SJCRH30 (cell line): ENCODE results near the gene CYB5R4. TPM values are rescaled to one million over a fixed set of nuclear protein-coding genes. Genes with fewer than 3 reads are reported as not detected.

Experiments used
- DNase-seq, 2 experiments: peaks; one replicate each; pipeline ENCODE4 v3.0.0-alpha.2; 2015 to 2020
- H3K27ac ChIP-seq: fragments of 250-450 bp; sonication (Bioruptor Pico); 2 replicates; pipeline ENCODE4 v1.5.1; 2020; ENCODE audit warnings: mild to moderate bottlenecking, moderate library complexity
- H3K27me3 ChIP-seq: fragments of 250-450 bp; sonication (Bioruptor Pico); 2 replicates; pipeline ENCODE4 v1.5.1; 2020; ENCODE audit warnings: mild to moderate bottlenecking, moderate library complexity
- H3K36me3 ChIP-seq: fragments of 250-450 bp; sonication (Bioruptor Pico); 2 replicates; pipeline ENCODE4 v1.5.1; 2020; ENCODE audit warnings: mild to moderate bottlenecking, moderate library complexity
- H3K4me1 ChIP-seq: fragments of 250-450 bp; sonication (Bioruptor Pico); 2 replicates; pipeline ENCODE4 v1.5.1; 2020; ENCODE audit warnings: mild to moderate bottlenecking, moderate library complexity
- H3K4me3 ChIP-seq: fragments of 250-450 bp; sonication (Bioruptor Pico); 2 replicates; pipeline ENCODE4 v1.5.1; 2020; ENCODE audit warnings: mild to moderate bottlenecking, moderate library complexity
- H3K9me3 ChIP-seq: fragments of 250-450 bp; sonication (Bioruptor Pico); replicated peaks from 2 replicates; pipeline ENCODE4 v1.5.1; 2020; ENCODE audit warnings: mild to moderate bottlenecking, moderate library complexity
- total RNA-seq: library from RNA; depleted of rRNA; stranded (reverse); fragments of >200 nt; shearing (Covaris generic); gene quantifications from 2 replicates; pipeline ENCODE4 v1.2.3, GENCODE V29; 2014

Gene CYB5R4
- total RNA-seq, 1 experiment from 2014 or later, result 18.9 TPM

DNA sequence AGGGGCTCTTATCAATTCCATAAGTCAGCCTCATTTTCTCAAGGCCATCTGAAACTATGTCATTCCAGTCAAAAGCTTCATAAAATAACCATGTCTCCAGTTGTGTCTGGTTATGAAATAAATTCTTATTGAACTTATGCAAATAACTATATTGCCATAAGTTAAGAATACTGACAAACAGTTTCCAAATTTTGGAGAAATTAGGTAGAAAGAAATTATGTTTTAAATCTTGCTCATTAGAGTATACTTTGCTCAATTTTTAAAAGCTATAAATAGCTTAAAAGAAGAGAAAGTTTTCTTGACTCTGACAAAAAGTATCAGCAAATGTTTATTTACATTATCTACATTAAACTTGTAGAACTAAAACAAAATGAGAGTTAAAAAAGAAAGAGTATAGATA is 111.1 kb downstream of the CYB5R4 start:
- Histone ChIP-seq H3K4me1 (no peaks in the 10 kb centered on the region), H3K9me3 (peaks cover 5% of the 10 kb centered on the region; the same call in 1 of the 2 replicates), H3K27ac (no peak overlapping the region), H3K36me3 (no peaks in the 10 kb centered on the region), H3K27me3 (no peaks in the 10 kb centered on the region), H3K4me3 (no peak overlapping the region)
- DNase-seq, result no peak

GRCh38 chr6:83974409-83975050 is 115.0 kb downstream of the CYB5R4 start:
- H3K4me1 ChIP-seq, result no peaks in the 10 kb centered on the region
- no peaks in the 10 kb centered on the region for H3K36me3 ChIP-seq
- H3K27ac ChIP-seq, result no peak overlapping the region
- no peak for DNase-seq
- H3K4me3 ChIP-seq, result no peak overlapping the region
- H3K27me3 ChIP-seq, result no peaks in the 10 kb centered on the region
- H3K9me3 ChIP-seq, result peaks cover 5% of the 10 kb centered on the region; the same call in 1 of the 2 replicates

DNA sequence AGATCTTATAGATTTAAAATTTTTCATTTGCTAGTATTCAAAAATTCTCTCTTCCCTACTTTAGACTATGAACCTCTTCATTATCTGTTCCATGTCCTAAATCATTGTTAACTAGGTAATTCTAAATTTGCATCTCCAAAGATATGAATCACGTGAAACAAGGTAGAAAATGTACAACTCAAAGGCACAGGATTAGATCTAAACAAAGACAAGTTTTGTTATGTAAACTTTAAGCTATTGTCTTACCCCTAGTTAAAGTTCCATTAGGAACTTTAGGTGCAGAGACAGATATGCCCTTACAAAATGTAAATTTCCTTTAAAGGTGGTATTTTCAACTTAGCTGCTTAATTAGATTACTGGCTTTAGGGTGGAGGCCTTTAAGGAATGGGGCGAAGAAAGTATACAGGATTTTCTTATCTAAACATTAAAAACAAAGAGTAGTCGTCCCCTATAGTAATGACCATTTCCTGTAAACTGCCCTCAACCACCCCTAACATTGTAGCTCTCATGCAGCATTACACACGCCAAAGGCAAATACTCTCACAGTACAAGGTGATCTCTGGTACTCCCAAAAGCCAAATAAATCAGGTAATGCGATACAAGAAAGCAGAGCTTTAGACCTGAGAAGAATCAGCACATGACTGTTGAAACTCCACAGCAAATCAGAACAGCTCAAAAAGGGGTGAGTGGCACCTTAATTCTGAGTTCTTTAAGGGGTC is 116.7 kb downstream of the CYB5R4 start:
- Histone ChIP-seq H3K4me3 (no peak overlapping the region), H3K27me3 (no peaks in the 10 kb centered on the region), H3K9me3 (0 out of 2 replicates have a peak, but pooled peaks cover 5% of the 10 kb centered on the region), H3K27ac (no peak overlapping the region), H3K36me3 (no peaks in the 10 kb centered on the region), H3K4me1 (no peaks in the 10 kb centered on the region)
- no peak for DNase-seq

- H3K9me3 ChIP-seq, result 0 out of 2 replicates have a peak, but pooled peaks cover 5% of the 10 kb centered on the region
Observed at GRCh38 chr6:83976871-83977270, 117.4 kb downstream of the CYB5R4 start.

GRCh38 chr6:83978324-83978734 is 118.8 kb downstream of the CYB5R4 start:
- H3K27ac ChIP-seq, result no peak overlapping the region
- H3K27me3 ChIP-seq, result no peaks in the 10 kb centered on the region
- no peaks in the 10 kb centered on the region for H3K4me1 ChIP-seq
- H3K4me3 ChIP-seq, result no peak overlapping the region
- H3K36me3 ChIP-seq, result no peaks in the 10 kb centered on the region
- no peak for DNase-seq
- 0 out of 2 replicates have a peak, but pooled peaks cover 4% of the 10 kb centered on the region for H3K9me3 ChIP-seq

More at GRCh38 chr6:83976871-83977270, 117.4 kb downstream of the CYB5R4 start:
- no peak for DNase-seq
- Histone ChIP-seq H3K4me1 (no peaks in the 10 kb centered on the region), H3K36me3 (no peaks in the 10 kb centered on the region), H3K27me3 (no peaks in the 10 kb centered on the region), H3K4me3 (no peak overlapping the region), H3K27ac (no peak overlapping the region)

DNA sequence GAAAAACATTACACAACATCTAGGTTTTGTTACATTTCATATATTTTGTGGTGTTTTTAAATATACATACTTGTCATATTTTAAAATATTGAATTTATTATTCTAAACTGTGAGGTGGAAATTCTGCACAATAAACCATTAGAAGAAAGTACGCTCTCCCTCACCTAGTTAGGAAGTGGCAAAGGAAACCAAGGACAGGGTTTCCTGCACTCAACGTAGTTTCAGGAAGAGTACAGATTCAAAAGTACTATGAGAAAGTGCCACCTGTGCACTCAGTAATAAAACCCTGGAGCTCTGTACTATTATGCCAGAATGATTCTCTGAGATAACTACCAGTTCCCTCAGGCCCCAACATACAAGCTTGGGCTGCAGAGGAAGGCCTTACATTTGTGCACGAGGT is 119.5 kb downstream of the CYB5R4 start:
- Histone ChIP-seq H3K9me3 (no peaks in the 10 kb centered on the region), H3K36me3 (no peaks in the 10 kb centered on the region), H3K27ac (no peak overlapping the region), H3K27me3 (no peaks in the 10 kb centered on the region), H3K4me3 (no peak overlapping the region), H3K4me1 (no peaks in the 10 kb centered on the region)
- no peak for DNase-seq

- Histone ChIP-seq H3K4me1 (no peaks in the 10 kb centered on the region), H3K27me3 (no peaks in the 10 kb centered on the region), H3K9me3 (no peaks in the 10 kb centered on the region), H3K27ac (no peak overlapping the region), H3K36me3 (no peaks in the 10 kb centered on the region), H3K4me3 (no peak overlapping the region)
- no peak for DNase-seq
Observed at GRCh38 chr6:83984411-83984810, 124.9 kb downstream of the CYB5R4 start.

DNA sequence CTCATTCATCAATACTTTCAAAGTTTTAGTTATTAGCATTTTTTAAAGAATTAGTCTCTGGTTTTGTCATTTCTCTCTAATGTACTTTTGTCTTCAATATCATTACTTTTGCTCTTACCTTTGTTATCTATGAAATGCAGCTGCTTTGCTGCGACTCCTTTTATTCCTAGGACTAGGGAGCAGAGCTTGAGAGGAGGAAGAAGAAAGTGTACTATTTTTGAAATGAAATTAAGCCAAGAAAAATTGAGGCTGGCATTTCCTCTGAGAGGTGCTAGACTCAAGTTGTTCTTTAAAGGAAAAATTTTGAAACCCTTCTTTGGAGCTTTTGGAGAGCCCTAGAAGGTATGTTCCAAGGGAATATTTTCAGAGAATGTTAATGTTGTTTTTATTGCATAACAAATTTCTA is 125.8 kb downstream of the CYB5R4 start:
- H3K27ac ChIP-seq, result no peak overlapping the region
- no peak overlapping the region for H3K4me3 ChIP-seq
- no peak for DNase-seq
- no peaks in the 10 kb centered on the region for H3K9me3 ChIP-seq
- no peaks in the 10 kb centered on the region for H3K27me3 ChIP-seq
- H3K4me1 ChIP-seq, result no peaks in the 10 kb centered on the region
- no peaks in the 10 kb centered on the region for H3K36me3 ChIP-seq

DNA sequence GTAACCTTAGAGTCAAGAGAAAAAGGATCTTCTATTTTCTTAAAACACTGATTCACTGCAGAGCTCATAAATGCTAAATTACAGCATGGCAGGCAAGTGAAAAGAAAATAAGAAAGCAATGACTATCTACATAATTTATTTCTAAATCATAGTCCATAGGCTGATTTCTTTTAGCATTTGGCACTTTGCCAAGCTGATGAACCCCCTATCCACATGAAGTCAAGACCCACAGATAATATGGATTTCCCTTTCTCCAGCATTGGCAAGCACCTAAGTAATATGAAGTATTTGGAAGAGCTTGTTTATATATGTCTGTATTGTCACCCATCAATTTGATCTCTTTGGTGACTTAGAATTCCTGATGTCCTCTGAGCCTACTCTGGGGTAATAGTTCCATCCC is 126.2 kb downstream of the CYB5R4 start:
- no peaks in the 10 kb centered on the region for H3K27me3 ChIP-seq
- H3K4me3 ChIP-seq, result no peak overlapping the region
- no peaks in the 10 kb centered on the region for H3K36me3 ChIP-seq
- DNase-seq, result no peak
- H3K4me1 ChIP-seq, result no peaks in the 10 kb centered on the region
- no peak overlapping the region for H3K27ac ChIP-seq
- no peaks in the 10 kb centered on the region for H3K9me3 ChIP-seq

- Histone ChIP-seq H3K4me1 (no peaks in the 10 kb centered on the region), H3K9me3 (no peaks in the 10 kb centered on the region), H3K27ac (no peak overlapping the region), H3K36me3 (no peaks in the 10 kb centered on the region), H3K4me3 (no peak overlapping the region), H3K27me3 (no peaks in the 10 kb centered on the region)
- DNase-seq, result no peak
Observed at GRCh38 chr6:83998021-83998584, 138.6 kb downstream of the CYB5R4 start.

- Histone ChIP-seq H3K4me1 (no peaks in the 10 kb centered on the region), H3K27me3 (no peaks in the 10 kb centered on the region), H3K9me3 (no peaks in the 10 kb centered on the region), H3K4me3 (no peak overlapping the region), H3K36me3 (no peaks in the 10 kb centered on the region), H3K27ac (no peak overlapping the region)
- DNase-seq, result no peak
Observed at GRCh38 chr6:84001119-84001518, 141.6 kb downstream of the CYB5R4 start.

- no peak overlapping the region for H3K4me3 ChIP-seq
- no peaks in the 10 kb centered on the region for H3K27me3 ChIP-seq
- H3K9me3 ChIP-seq, result no peaks in the 10 kb centered on the region
- DNase-seq, result peak in 1 of 2 experiments; percentile 20
- H3K36me3 ChIP-seq, result no peaks in the 10 kb centered on the region
- no peaks in the 10 kb centered on the region for H3K4me1 ChIP-seq
- H3K27ac ChIP-seq, result no peak overlapping the region
Observed at GRCh38 chr6:84002226-84002625, 142.7 kb downstream of the CYB5R4 start.

DNA sequence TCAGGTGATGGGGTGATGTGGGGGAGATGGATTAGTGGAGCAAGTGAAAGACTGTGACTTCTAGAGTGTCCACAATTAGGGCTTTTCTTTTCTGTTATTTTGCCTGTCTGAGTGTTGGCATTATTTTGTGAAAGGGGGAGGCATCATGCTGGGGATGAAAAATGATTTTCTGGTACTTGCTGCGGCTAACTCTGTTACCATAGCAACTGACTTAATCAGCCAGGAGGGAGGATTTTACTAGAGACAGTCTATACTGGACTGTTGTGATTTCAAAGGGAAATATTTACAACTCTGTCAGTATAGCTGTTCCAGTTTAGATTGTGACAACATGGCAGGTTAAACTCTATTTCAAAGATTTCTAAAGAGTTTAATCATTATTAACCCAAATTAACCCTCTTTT is 143.6 kb downstream of the CYB5R4 start:
- H3K27me3 ChIP-seq, result no peaks in the 10 kb centered on the region
- DNase-seq, result no peak
- no peaks in the 10 kb centered on the region for H3K4me1 ChIP-seq
- no peak overlapping the region for H3K4me3 ChIP-seq
- no peaks in the 10 kb centered on the region for H3K9me3 ChIP-seq
- no peaks in the 10 kb centered on the region for H3K36me3 ChIP-seq
- H3K27ac ChIP-seq, result no peak overlapping the region

- Histone ChIP-seq H3K9me3 (no peaks in the 10 kb centered on the region), H3K4me1 (no peaks in the 10 kb centered on the region), H3K4me3 (no peak overlapping the region), H3K27ac (no peak overlapping the region), H3K27me3 (no peaks in the 10 kb centered on the region), H3K36me3 (no peaks in the 10 kb centered on the region)
- DNase-seq, result no peak
Observed at GRCh38 chr6:84003654-84004053, 144.2 kb downstream of the CYB5R4 start.

DNA sequence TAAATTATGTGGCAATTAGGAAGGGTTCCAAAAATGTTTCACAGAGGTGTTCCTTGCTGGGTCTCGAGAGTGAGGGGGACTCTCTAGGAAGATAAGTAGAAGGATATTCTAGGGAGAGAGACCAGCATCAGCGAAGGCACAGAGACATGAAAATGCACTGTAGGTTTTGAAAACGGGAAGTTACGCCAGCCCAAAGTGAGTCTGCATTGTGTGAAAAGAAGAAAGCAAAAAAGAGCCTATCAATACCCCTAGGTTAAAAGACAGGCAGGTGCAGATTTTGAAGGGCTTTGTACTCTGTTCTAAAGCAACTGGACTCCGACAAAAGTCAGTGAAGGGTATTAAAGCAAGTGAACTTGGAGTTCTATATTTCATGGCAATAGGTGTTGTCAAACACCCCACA is 148.4 kb downstream of the CYB5R4 start:
- no peaks in the 10 kb centered on the region for H3K36me3 ChIP-seq
- H3K27ac ChIP-seq, result no peak overlapping the region
- DNase-seq, result no peak
- H3K4me1 ChIP-seq, result no peaks in the 10 kb centered on the region
- H3K9me3 ChIP-seq, result no peaks in the 10 kb centered on the region
- H3K27me3 ChIP-seq, result no peaks in the 10 kb centered on the region
- no peak overlapping the region for H3K4me3 ChIP-seq
